Skeletal muscle tissue (tissue), 4 donors: ENCODE measurements around the gene NHP2. TPM values are rescaled to one million over a fixed set of nuclear protein-coding genes. Genes with fewer than 3 reads are reported as not detected.

Experiments used
- H3K27ac ChIP-seq: one replicate; pipeline ENCODE4 v1.7.0; 2013; ENCODE audit warnings: mild to moderate bottlenecking, low read depth, low read length, inconsistent platforms
- H3K27me3 ChIP-seq, 3 donors: one replicate each; pipeline ENCODE4 v1.7.0; 2013; ENCODE audit warnings: low read length in 3 of 3; ENCODE audit not compliant: control insufficient read depth in 3 of 3, insufficient read depth in 3 of 3
- H3K36me3 ChIP-seq, 3 donors: one replicate each; pipeline ENCODE4 v1.7.0; 2013; ENCODE audit warnings: low read length in 3 of 3; ENCODE audit not compliant: control insufficient read depth in 3 of 3, insufficient read depth in 3 of 3
- H3K4me1 ChIP-seq, 3 donors: one replicate each; pipeline ENCODE4 v1.7.0; 2013; ENCODE audit warnings: low read length in 3 of 3, mild to moderate bottlenecking in 3 of 3; ENCODE audit not compliant: control insufficient read depth in 3 of 3, insufficient read depth in 3 of 3
- H3K4me3 ChIP-seq, 3 donors: one replicate each; pipeline ENCODE4 v1.7.0; 2013; ENCODE audit warnings: low read length in 3 of 3
- H3K9ac ChIP-seq, 3 donors: one replicate each; pipeline ENCODE4 v1.7.0; 2013; ENCODE audit warnings: low read length in 3 of 3, mild to moderate bottlenecking in 3 of 3, moderate library complexity in 2 of 3, low read depth in 1 of 3
- H3K9me3 ChIP-seq, 3 donors: one replicate each; pipeline ENCODE4 v1.7.0; 2013; ENCODE audit warnings: low read length in 3 of 3; ENCODE audit not compliant: control insufficient read depth in 3 of 3
- total RNA-seq: library from RNA; depleted of rRNA; stranded (reverse); fragments of >200 nt; gene quantifications from one replicate; pipeline ENCODE4 v1.2.3, GENCODE V29; 2014
- donor health status: Osteomylitis.

The NHP2 gene
- total RNA-seq, 1 donor from 2014 or later: 77.8 TPM

- no peaks in the 10 kb centered on the region for H3K9me3 ChIP-seq
- no peaks in the 10 kb centered on the region for H3K27me3 ChIP-seq
- H3K36me3 ChIP-seq: no peaks in the 10 kb centered on the region
- H3K9ac ChIP-seq: no peak overlapping the region
- H3K4me3 ChIP-seq: no peak overlapping the region
- H3K4me1 ChIP-seq: no peaks in the 10 kb centered on the region
- no peak overlapping the region for H3K27ac ChIP-seq
Observed at GRCh38 chr5:178177569-178177968, 23.9 kb upstream of the NHP2 start.

- no peak overlapping the region for H3K27ac ChIP-seq
- H3K36me3 ChIP-seq: no peaks in the 10 kb centered on the region
- no peak overlapping the region for H3K9ac ChIP-seq
- no peak overlapping the region for H3K4me3 ChIP-seq
- H3K27me3 ChIP-seq: no peaks in the 10 kb centered on the region
- H3K4me1 ChIP-seq: no peaks in the 10 kb centered on the region
- H3K9me3 ChIP-seq: no peaks in the 10 kb centered on the region
Observed at GRCh38 chr5:178176791-178177190, 23.1 kb upstream of the NHP2 start.

- H3K9me3 ChIP-seq: no peaks in the 10 kb centered on the region
- no peaks in the 10 kb centered on the region for H3K36me3 ChIP-seq
- no peaks in the 10 kb centered on the region for H3K4me1 ChIP-seq
- no peak overlapping the region for H3K9ac ChIP-seq
- no peak overlapping the region for H3K4me3 ChIP-seq
- no peak overlapping the region for H3K27ac ChIP-seq
- H3K27me3 ChIP-seq: peaks cover 0 to 3% (median 0%) of the 10 kb centered on the region in 3 donors
Observed at GRCh38 chr5:178174456-178174855, 20.8 kb upstream of the NHP2 start.

DNA sequence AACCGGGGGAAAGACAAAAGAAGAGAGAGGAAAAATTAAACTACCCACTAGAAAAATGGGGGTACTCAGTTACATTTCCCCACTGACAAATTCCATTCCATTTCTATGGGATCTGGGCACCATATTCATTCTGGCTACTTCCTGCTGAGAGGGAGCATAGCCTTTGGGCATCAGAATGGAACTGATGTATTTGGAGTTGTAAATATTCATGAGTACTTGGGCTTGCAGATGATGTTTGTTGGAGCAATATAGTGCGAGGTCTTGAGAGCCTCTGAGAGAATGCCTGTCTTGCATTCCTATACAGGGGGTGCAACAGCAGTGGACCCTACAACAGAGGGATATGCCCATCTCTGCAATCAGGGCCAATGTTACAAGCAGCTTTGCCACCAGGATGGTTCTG, 16.8 kb upstream of the NHP2 start:
- H3K36me3 ChIP-seq: no peaks in the 10 kb centered on the region
- H3K9ac ChIP-seq: no peak overlapping the region
- H3K4me3 ChIP-seq: no peak overlapping the region
- no peak overlapping the region for H3K27ac ChIP-seq
- H3K4me1 ChIP-seq: no peaks in the 10 kb centered on the region
- no peaks in the 10 kb centered on the region for H3K9me3 ChIP-seq
- peaks cover 3 to 12% (median 9%) of the 10 kb centered on the region in 3 donors for H3K27me3 ChIP-seq

- Histone ChIP-seq H3K4me3 (no peak overlapping the region), H3K27me3 (peaks cover 12 to 34% (median 32%) of the 10 kb centered on the region in 3 donors), H3K9ac (no peak overlapping the region), H3K36me3 (no peaks in the 10 kb centered on the region), H3K4me1 (peaks cover 0 to 8% (median 8%) of the 10 kb centered on the region in 3 donors), H3K27ac (no peak overlapping the region), H3K9me3 (no peaks in the 10 kb centered on the region)
Observed at GRCh38 chr5:178165581-178165980, 11.9 kb upstream of the NHP2 start.

GRCh38 chr5:178163772-178164735, 10.4 kb upstream of the NHP2 start:
- H3K4me3 ChIP-seq: peak overlapping the region; percentile 49 to 65 (median 58)
- peak overlapping the region in 2 of 3 donors; percentile 23 to 57 for H3K9ac ChIP-seq
- peaks cover 12 to 34% (median 29%) of the 10 kb centered on the region in 3 donors for H3K27me3 ChIP-seq
- no peak overlapping the region for H3K27ac ChIP-seq
- H3K4me1 ChIP-seq: peaks cover 0 to 8% (median 8%) of the 10 kb centered on the region in 3 donors
- no peaks in the 10 kb centered on the region for H3K9me3 ChIP-seq
- H3K36me3 ChIP-seq: no peaks in the 10 kb centered on the region

DNA sequence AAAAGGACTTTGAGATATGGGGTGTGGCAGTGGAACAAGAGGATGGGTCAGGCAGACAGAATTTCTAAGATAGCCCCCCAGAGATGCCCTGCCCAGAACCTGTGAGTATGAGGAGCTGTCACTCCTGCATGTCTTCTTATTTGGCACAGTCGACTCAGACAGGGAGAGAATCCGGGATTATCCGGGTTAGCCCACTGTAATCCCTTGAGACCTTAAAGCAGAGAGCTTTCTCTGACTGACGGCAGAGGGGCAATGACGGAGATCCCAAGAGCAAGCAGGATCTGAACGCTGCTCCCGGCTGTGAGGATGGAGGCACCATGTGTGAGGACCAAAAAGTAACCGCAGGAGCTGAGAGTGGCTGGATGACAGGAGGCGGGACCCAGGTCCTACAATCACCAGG, 8.8 kb upstream of the NHP2 start:
- peaks cover 0 to 8% (median 8%) of the 10 kb centered on the region in 3 donors for H3K4me1 ChIP-seq
- H3K4me3 ChIP-seq: no peak overlapping the region
- H3K27ac ChIP-seq: no peak overlapping the region
- peaks cover 12 to 34% (median 29%) of the 10 kb centered on the region in 3 donors for H3K27me3 ChIP-seq
- H3K36me3 ChIP-seq: no peaks in the 10 kb centered on the region
- H3K9me3 ChIP-seq: no peaks in the 10 kb centered on the region
- H3K9ac ChIP-seq: no peak overlapping the region

DNA sequence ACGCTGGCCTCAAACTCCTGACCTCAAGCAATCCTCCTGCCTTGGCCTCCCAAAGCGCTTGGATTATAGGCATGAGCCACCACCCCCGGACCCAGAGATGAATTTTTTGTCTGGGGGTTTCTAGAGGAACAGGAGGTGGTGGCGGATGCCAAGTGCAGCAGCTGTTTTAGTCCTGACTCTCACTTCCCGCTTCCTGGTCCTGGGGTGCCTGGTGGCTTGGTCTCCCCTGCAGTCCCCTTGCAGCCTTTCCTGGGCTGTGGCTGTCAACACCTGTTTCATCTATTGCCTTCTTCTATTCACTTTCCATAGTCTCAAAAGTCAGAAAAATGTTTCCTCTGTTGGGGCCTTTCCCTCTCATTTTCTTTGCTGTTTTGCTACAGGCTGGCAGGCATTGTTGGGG, 6.5 kb upstream of the NHP2 start:
- Histone ChIP-seq H3K9me3 (no peaks in the 10 kb centered on the region), H3K27me3 (peaks cover 7 to 22% (median 17%) of the 10 kb centered on the region in 3 donors), H3K4me3 (no peak overlapping the region), H3K27ac (no peak overlapping the region), H3K9ac (no peak overlapping the region), H3K36me3 (no peaks in the 10 kb centered on the region), H3K4me1 (peaks cover 0 to 8% (median 8%) of the 10 kb centered on the region in 3 donors)

DNA sequence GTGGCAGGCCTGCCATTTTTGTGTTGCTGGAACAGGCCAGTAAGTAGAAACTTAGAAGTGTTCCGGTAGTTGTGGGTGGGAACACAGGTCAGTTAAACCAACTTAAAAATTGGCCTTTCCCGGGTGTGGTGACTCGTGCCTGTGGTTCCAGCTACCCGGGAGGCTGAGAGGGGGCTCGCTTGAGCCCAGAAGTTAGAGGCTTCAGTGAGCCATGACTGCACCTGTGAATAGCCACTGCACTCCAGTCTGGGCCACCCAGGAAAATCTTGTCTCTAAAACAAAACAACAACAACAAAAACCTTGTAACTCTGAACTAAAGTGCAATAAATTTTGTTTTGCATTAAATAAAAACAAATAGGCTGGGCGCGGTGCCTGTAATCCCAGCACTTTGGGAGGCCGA, 1.4 kb upstream of the NHP2 start:
- no peaks in the 10 kb centered on the region for H3K27me3 ChIP-seq
- H3K27ac ChIP-seq: no peak overlapping the region
- H3K36me3 ChIP-seq: peaks cover 9 to 17% (median 10%) of the 10 kb centered on the region in 3 donors
- H3K4me1 ChIP-seq: peaks cover 11 to 28% (median 25%) of the 10 kb centered on the region in 3 donors
- no peak overlapping the region for H3K4me3 ChIP-seq
- no peaks in the 10 kb centered on the region for H3K9me3 ChIP-seq
- H3K9ac ChIP-seq: no peak overlapping the region
